HEK293 (cell line): ENCODE data around the gene PAPSS2.

ENCODE experiments used
- ELK4 ChIP-seq: IDR thresholded peaks from 2 replicates; pipeline ENCODE4 v1.6.1; 2011; ENCODE audit warnings: mild to moderate bottlenecking, low read depth, low read length, borderline replicate concordance
- FEZF1 ChIP-seq: fragments of 450-650 bp; formaldehyde crosslinking; IDR thresholded peaks from 2 replicates; pipeline ENCODE4 v1.5.1; 2016; ENCODE audit warnings: missing biosample characterization, missing genetic modification characterization
- GLI4 ChIP-seq: fragments of 450-650 bp; formaldehyde crosslinking; IDR thresholded peaks from 2 replicates; pipeline ENCODE4 v1.5.1; 2016; ENCODE audit warnings: missing biosample characterization, missing genetic modification characterization
- KLF16 ChIP-seq: fragments of 450-650 bp; formaldehyde crosslinking; IDR thresholded peaks from 2 replicates; pipeline ENCODE4 v1.5.1; 2017; ENCODE audit warnings: missing biosample characterization, missing genetic modification characterization
- SCRT2 ChIP-seq: fragments of 450-650 bp; formaldehyde crosslinking; IDR thresholded peaks from 2 replicates; pipeline ENCODE4 v1.5.1; 2016; ENCODE audit warnings: missing biosample characterization, missing genetic modification characterization
- ZNF121 ChIP-seq: fragments of 450-650 bp; formaldehyde crosslinking; IDR thresholded peaks from 2 replicates; pipeline ENCODE4 v1.5.1; 2016; ENCODE audit warnings: missing biosample characterization, missing genetic modification characterization
- ZNF184 ChIP-seq: fragments of 450-650 bp; IDR thresholded peaks from 2 replicates; pipeline ENCODE4 v1.5.1; 2018; ENCODE audit warnings: missing biosample characterization, mild to moderate bottlenecking, missing genetic modification characterization
- ZNF24 ChIP-seq: fragments of 450-650 bp; formaldehyde crosslinking; IDR thresholded peaks from 2 replicates; pipeline ENCODE4 v1.5.1; 2016; ENCODE audit warnings: missing biosample characterization, missing genetic modification characterization
- ZNF274 ChIP-seq, 2 experiments: fragments of 200-500 bp in 1 of 2; fragments of 450-650 bp in 1 of 2; sonication (Bioruptor generic) in 1 of 2; formaldehyde crosslinking in 1 of 2; IDR thresholded peaks; 2 replicates each; pipeline versions ENCODE4 v1.5.1 to v1.6.1; 2014 to 2016; ENCODE audit warnings: borderline replicate concordance in 1 of 2, inconsistent platforms in 1 of 2, low read length in 1 of 2, missing biosample characterization in 1 of 2, missing genetic modification characterization in 1 of 2
- ZNF529 ChIP-seq: fragments of 450-650 bp; formaldehyde crosslinking; IDR thresholded peaks from 2 replicates; pipeline ENCODE4 v1.5.1; 2017; ENCODE audit warnings: missing genetic modification characterization, missing biosample characterization; ENCODE audit not compliant: insufficient replicate concordance

DNA sequence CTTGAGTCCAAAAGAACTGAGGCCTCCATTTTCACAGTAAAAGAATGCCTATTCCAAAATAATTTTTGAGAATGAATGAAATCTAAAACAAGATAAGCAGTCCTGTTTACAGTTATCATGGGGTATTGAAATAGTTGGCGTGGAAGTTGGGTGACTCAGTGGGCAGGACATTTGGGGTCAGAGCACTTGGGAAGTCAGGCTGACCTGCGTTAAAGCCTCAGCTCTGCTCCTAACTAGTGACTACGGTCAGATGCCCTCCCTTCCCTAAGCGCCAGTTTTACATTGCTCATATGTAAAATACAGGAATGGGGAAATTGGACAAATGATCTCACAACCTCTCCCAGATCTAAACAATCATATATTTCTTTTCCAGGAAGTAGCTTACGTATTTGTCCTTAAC, 2.3 kb upstream of the PAPSS2 start:
- TF ChIP-seq ZNF529 (tag by site-specific recombination) (no peak), ZNF184 (tag by site-specific recombination) (no peak), GLI4 (no peak), ZNF24 (tag by site-specific recombination) (no peak), ELK4 (no peak), FEZF1 (no peak), ZNF121 (no peak), ZNF274 (IDR thresholded peaks at IDR 0.05; ENCODE audit: low read length) (no peak), ZNF274 (tag by site-specific recombination; IDR thresholded peaks at IDR 0.05; ENCODE audit: borderline replicate concordance) (no peak), KLF16 (tag by site-specific recombination) (no peak), SCRT2 (tag by site-specific recombination) (no peak)
